Upper lobe of left lung (tissue), 6 donors: ENCODE results near the gene PLPP1. TPM values are rescaled to one million over a fixed set of nuclear protein-coding genes. Genes with fewer than 3 reads are reported as not detected.

Source experiments
- ATAC-seq, 2 donors: fragments of 200-7000 bp; cut with Tn5 transposase; one replicate each; pipeline ENCODE4 v1.9.1; 2022; ENCODE audit warnings: mild to moderate bottlenecking in 2 of 2, moderate library complexity in 2 of 2; ENCODE audit not compliant: low FRiP score in 2 of 2
- DNase-seq, 2 donors: peaks; one replicate each; pipeline ENCODE4 v3.0.0-alpha.2; 2019 to 2020
- H3K27ac ChIP-seq, 4 donors: fragments of 200-600 bp; sonication (generic); one replicate each; pipeline ENCODE4 v1.5.1; 2016 to 2019
- H3K27me3 ChIP-seq, 4 donors: fragments of 200-600 bp; sonication (generic); one replicate each; pipeline ENCODE4 v1.5.1; 2017 to 2019
- H3K36me3 ChIP-seq, 4 donors: fragments of 200-600 bp; sonication (generic); one replicate each; pipeline ENCODE4 v1.5.1; 2016 to 2019
- H3K4me1 ChIP-seq, 4 donors: fragments of 200-600 bp; sonication (generic); one replicate each; pipeline ENCODE4 v1.5.1; 2018 to 2019
- H3K4me3 ChIP-seq, 4 donors: fragments of 200-600 bp; sonication (generic); one replicate each; pipeline ENCODE4 v1.5.1; 2017 to 2019; ENCODE audit warnings: mild to moderate bottlenecking in 2 of 4, moderate library complexity in 1 of 4
- H3K9me3 ChIP-seq, 4 donors: fragments of 200-600 bp; sonication (generic); one replicate each; pipeline ENCODE4 v1.5.1; 2018 to 2019
- EP300 ChIP-seq, 4 donors: sonication (generic); formaldehyde crosslinking; IDR thresholded peaks; one replicate each; pipeline ENCODE4 v1.5.1; 2017; ENCODE audit warnings: antibody characterized with exemption in 4 of 4, control low read depth in 2 of 4
- POLR2A ChIP-seq, 4 donors: fragments of 450-650 bp; IDR thresholded peaks; one replicate each; pipeline ENCODE4 v1.5.1; 2016 to 2017; ENCODE audit warnings: antibody characterized with exemption in 4 of 4, mild to moderate bottlenecking in 2 of 4
- POLR2AphosphoS5 ChIP-seq, 2 donors: sonication (generic); formaldehyde crosslinking; IDR thresholded peaks; one replicate each; pipeline ENCODE4 v1.5.1; 2017; ENCODE audit warnings: antibody characterized with exemption in 2 of 2
- WGBS, 2 donors: methylation state at CpG; one replicate each; pipeline ENCODE4 v1.1.5; 2017 to 2018; 5-methylcytosine and 5-hydroxymethylcytosine counted together
- total RNA-seq, 6 donors: library from RNA; depleted of rRNA in 4 of 6; stranded (reverse); fragments of >200 nt in 4 of 6; gene quantifications; one replicate each; pipeline versions ENCODE4 v1.1.0 to v1.2.1, GENCODE V29; 2016 to 2021
- TF ChIP-seq, protein P1 (sequence below), 6 experiments: fragments of 450-650 bp in 4 of 6; fragments of 200-600 bp in 2 of 6; sonication (generic) in 2 of 6; IDR thresholded peaks; one replicate each; pipeline ENCODE4 v1.5.1; 2016 to 2019; ENCODE audit warnings: antibody characterized with exemption in 6 of 6
- donor health status: DM: no; HTN: no; CAD: no; lungs with moderate emphysema.
- donor health status: DM: no; HTN: yes; CAD: no; lungs with severe emphysema.

PLPP1 gene
- total RNA-seq, 6 donors from 2014 or later = 21.0 to 125 (median 65.6) TPM

DNA sequence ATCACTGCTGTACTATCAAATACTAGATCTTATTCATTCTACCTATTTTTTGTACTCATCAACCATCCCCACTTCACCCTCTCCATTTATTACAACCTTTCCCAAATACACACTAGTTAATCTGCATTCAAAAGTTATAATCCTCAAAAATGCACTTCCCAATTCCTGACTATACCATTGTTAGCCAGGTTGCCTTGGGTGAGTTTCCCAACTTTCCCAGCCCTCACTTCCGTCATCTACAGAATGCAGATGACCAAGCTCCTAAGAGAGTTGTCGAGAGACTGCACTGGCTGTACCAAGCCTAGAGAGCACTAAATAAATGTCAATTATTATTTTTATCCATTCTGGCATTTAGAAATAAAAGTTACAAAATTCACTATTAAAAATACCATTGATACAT, 11.5 kb downstream of the PLPP1 start:
- H3K4me3 ChIP-seq = no peak overlapping the region
- no peaks in the 10 kb centered on the region for H3K9me3 ChIP-seq
- TF ChIP-seq EP300 (IDR thresholded peaks at IDR 0.05) (no peak), POLR2AphosphoS5 (IDR thresholded peaks at IDR 0.05) (no peak), POLR2A (IDR thresholded peaks at IDR 0.05) (no peak)
- TF ChIP-seq, protein P1, sequence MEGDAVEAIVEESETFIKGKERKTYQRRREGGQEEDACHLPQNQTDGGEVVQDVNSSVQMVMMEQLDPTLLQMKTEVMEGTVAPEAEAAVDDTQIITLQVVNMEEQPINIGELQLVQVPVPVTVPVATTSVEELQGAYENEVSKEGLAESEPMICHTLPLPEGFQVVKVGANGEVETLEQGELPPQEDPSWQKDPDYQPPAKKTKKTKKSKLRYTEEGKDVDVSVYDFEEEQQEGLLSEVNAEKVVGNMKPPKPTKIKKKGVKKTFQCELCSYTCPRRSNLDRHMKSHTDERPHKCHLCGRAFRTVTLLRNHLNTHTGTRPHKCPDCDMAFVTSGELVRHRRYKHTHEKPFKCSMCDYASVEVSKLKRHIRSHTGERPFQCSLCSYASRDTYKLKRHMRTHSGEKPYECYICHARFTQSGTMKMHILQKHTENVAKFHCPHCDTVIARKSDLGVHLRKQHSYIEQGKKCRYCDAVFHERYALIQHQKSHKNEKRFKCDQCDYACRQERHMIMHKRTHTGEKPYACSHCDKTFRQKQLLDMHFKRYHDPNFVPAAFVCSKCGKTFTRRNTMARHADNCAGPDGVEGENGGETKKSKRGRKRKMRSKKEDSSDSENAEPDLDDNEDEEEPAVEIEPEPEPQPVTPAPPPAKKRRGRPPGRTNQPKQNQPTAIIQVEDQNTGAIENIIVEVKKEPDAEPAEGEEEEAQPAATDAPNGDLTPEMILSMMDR (IDR thresholded peaks at IDR 0.05) = no peak
- 77 to 96% methylated on average over 2 of the region's 2 CpGs for WGBS, 2 donors
- no peaks in the 10 kb centered on the region for H3K27me3 ChIP-seq
- ATAC-seq = no peak
- H3K36me3 ChIP-seq = no peaks in the 10 kb centered on the region
- DNase-seq = no peak
- no peak overlapping the region for H3K27ac ChIP-seq
- H3K4me1 ChIP-seq = peaks cover 0 to 5% (median 3%) of the 10 kb centered on the region in 4 donors

DNA sequence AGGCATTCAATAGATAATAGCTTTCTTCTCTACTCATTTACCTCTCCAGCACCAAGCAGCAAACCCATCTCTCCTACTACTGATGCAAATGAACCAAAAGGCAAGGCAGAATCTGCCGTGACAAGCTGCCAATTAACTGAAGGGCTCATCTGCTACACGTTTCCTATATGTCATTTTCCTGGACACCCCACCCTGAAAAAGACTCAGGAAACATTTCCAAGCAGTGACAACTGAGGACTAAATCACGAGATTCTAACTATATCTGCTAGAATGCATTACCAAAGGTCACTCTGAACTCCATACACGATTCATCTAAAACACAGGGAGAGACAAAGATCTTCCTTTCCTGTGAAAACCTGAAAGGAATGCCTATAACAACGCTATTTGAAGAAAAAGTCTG, 12.9 kb downstream of the PLPP1 start:
- Histone ChIP-seq H3K4me1 (peaks cover 0 to 5% (median 3%) of the 10 kb centered on the region in 4 donors), H3K9me3 (no peaks in the 10 kb centered on the region), H3K36me3 (no peaks in the 10 kb centered on the region), H3K27ac (no peak overlapping the region), H3K27me3 (no peaks in the 10 kb centered on the region), H3K4me3 (no peak overlapping the region)
- 51 to 61% methylated on average over 5 of the region's 5 CpGs for WGBS, 2 donors
- DNase-seq (no peak), ATAC-seq (no peak)
- TF ChIP-seq, protein P1 (IDR thresholded peaks at IDR 0.05) = no peak
- TF ChIP-seq EP300 (IDR thresholded peaks at IDR 0.05) = peak in 1 of 4 donors; percentile 66

DNA sequence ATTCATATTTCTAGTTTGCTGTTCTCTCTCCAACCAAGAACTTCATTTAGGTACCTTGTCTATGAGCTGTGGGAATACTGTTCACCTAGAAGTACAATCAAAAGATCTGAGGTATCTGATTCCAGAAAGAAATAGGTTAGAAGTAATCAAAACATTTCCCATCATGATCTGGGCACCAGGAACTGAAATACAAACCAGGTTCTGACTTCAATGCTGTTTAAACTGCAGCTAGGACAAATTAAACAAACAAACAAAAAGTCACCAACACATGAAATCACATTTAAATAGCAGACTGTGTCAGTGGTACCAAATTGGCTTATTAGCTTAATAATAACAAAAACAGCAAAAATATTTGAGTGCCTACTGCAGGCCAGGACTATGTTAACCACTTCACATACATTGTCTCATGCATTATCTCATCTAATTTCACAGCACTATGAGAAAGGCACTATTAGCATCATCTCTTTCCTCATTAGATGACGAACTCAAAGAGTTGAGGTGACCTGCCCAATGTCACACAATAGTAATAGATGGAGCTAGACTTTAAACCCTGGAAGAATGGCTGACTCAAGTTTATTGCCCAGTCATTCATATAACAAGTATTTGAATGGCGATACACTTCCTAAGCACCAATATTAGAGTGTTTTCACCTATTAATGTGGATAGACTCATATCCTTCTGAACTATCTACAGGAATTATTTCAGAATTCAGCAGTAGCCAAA, 14.5 kb downstream of the PLPP1 start:
- peaks cover 0 to 5% (median 4%) of the 10 kb centered on the region in 4 donors for H3K4me1 ChIP-seq
- WGBS, 2 donors = 95 to 100% methylated on average over 2 of the region's 2 CpGs
- no peaks in the 10 kb centered on the region for H3K36me3 ChIP-seq
- TF ChIP-seq POLR2A (IDR thresholded peaks at IDR 0.05) (no peak), EP300 (IDR thresholded peaks at IDR 0.05) (no peak), POLR2AphosphoS5 (IDR thresholded peaks at IDR 0.05) (no peak)
- TF ChIP-seq, protein P1 (IDR thresholded peaks at IDR 0.05) = no peak
- no peaks in the 10 kb centered on the region for H3K9me3 ChIP-seq
- no peak overlapping the region for H3K4me3 ChIP-seq
- no peak for ATAC-seq
- H3K27ac ChIP-seq = no peak overlapping the region
- DNase-seq = no peak
- no peaks in the 10 kb centered on the region for H3K27me3 ChIP-seq

DNA sequence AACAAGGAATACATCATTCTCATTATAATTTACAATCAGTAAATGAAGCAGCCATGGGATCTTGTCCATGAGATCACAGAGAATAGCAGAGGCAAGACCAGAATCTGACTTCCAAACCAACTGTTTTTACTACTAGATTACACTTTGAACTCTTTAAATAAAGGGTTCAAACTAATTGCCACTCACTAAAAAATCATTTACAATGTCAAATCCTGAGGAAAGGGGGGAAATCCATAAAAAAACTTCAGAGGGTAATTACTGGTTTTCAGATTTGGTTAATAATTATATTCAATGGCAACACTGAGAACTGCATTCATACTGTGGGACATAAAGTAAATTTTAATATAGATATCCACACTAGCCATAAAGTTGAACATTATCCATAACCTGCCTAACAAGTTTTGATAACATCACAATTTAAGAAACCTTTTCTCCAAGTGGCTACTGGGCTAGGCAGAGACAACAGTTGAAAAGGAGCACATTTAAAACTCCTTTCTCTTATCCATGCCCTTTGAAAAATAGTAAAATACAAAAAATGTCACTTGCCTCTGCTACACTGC, 15.9 kb downstream of the PLPP1 start:
- Histone ChIP-seq H3K36me3 (no peaks in the 10 kb centered on the region), H3K27me3 (no peaks in the 10 kb centered on the region), H3K4me1 (peaks cover 0 to 11% (median 4%) of the 10 kb centered on the region in 4 donors), H3K27ac (no peak overlapping the region), H3K4me3 (no peak overlapping the region), H3K9me3 (no peaks in the 10 kb centered on the region)
- DNase-seq (no peak), ATAC-seq (no peak)
- TF ChIP-seq POLR2AphosphoS5 (IDR thresholded peaks at IDR 0.05) (no peak), EP300 (IDR thresholded peaks at IDR 0.05) (no peak), POLR2A (IDR thresholded peaks at IDR 0.05) (no peak)
- TF ChIP-seq, protein P1 (IDR thresholded peaks at IDR 0.05) = no peak

DNA sequence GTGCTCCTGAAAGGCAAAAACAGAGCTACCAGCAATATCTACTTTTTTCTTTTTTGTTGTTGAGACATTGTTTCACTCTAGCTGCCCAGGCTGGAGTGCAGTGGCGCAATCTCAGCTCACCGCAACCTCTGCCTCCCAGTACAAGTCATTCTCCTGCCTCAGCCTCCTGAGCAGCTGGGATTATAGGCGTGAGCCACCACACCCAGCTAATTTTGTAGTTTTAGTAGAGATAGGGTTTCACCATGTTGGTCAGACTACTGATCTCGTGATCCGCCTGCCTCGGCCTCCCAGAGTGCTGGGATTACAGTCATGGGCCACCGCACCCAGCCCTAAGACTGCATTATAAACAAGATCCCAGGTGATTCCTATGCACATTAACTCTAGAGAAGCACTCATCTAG, 17.0 kb downstream of the PLPP1 start:
- H3K27me3 ChIP-seq = no peaks in the 10 kb centered on the region
- H3K4me3 ChIP-seq = no peak overlapping the region
- no peaks in the 10 kb centered on the region for H3K9me3 ChIP-seq
- H3K27ac ChIP-seq = no peak overlapping the region
- ATAC-seq = no peak
- TF ChIP-seq EP300 (IDR thresholded peaks at IDR 0.05) = no peak
- no peak for TF ChIP-seq POLR2A (IDR thresholded peaks at IDR 0.05)
- TF ChIP-seq, protein P1 (IDR thresholded peaks at IDR 0.05) = no peak
- TF ChIP-seq POLR2AphosphoS5 (IDR thresholded peaks at IDR 0.05) = no peak
- 96 to 98% methylated on average over 7 of the region's 7 CpGs for WGBS, 2 donors
- H3K36me3 ChIP-seq = no peaks in the 10 kb centered on the region
- peaks cover 0 to 11% (median 2%) of the 10 kb centered on the region in 4 donors for H3K4me1 ChIP-seq
- no peak for DNase-seq
